Measurements from ENCODE around the gene STXBP6. TPM values are rescaled to one million over a fixed set of nuclear protein-coding genes. Genes with fewer than 3 reads are reported as not detected.

The STXBP6 gene
- total and polyA plus RNA-seq, 2 of the 13 experiments (the other 11 are each of a cell fraction or from before 2014, with no cell fraction given), result 35.3 to 42.8 TPM

DNA sequence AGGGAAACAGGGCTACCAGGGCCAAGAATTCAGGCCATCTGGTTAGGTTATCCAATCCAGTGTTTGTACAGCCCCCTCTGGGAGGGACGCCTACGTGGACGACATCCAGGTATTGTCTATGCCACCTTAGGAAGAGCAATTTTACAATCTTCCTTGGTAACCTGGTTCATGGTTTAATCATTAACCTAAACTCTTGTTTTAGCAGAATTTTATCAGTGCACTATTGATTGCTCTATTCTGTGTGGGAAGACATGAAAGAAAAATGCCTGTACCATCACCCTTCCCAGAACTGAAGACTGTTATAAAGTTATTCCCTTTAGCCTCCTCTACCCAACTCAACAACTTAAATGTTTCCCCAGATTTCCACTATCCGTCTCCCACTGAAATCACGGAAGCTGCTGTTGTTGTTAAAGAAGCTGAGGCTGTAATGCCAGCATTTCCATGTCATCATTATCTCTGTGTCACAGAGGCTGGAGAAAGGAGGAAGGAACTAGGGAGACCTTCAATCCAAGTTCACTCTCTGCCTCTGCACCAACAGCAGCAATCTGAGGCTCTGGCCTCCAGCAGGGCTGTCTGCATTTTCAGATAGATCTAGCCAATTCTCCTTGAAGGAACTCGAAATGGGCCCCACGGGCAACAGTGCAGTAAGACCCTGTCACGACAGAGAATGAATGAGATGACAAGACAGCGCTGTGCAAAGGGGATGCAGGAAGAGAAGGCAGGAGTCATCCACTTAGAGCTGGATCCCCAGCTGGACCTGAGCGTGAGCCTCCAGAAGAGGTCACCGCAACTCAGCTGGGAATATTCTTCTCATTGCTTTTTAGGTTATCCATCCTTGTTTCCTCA lies 232.5 kb downstream of the STXBP6 start (continued):
- peak; percentile 93 for TF ChIP-seq ZNF678 (CRISPR knock-in tag; IDR thresholded peaks at IDR 0.05)
- TF ChIP-seq ZNF768 (CRISPR knock-in tag; IDR thresholded peaks at IDR 0.05), result no peak
- TF ChIP-seq, protein P1, sequence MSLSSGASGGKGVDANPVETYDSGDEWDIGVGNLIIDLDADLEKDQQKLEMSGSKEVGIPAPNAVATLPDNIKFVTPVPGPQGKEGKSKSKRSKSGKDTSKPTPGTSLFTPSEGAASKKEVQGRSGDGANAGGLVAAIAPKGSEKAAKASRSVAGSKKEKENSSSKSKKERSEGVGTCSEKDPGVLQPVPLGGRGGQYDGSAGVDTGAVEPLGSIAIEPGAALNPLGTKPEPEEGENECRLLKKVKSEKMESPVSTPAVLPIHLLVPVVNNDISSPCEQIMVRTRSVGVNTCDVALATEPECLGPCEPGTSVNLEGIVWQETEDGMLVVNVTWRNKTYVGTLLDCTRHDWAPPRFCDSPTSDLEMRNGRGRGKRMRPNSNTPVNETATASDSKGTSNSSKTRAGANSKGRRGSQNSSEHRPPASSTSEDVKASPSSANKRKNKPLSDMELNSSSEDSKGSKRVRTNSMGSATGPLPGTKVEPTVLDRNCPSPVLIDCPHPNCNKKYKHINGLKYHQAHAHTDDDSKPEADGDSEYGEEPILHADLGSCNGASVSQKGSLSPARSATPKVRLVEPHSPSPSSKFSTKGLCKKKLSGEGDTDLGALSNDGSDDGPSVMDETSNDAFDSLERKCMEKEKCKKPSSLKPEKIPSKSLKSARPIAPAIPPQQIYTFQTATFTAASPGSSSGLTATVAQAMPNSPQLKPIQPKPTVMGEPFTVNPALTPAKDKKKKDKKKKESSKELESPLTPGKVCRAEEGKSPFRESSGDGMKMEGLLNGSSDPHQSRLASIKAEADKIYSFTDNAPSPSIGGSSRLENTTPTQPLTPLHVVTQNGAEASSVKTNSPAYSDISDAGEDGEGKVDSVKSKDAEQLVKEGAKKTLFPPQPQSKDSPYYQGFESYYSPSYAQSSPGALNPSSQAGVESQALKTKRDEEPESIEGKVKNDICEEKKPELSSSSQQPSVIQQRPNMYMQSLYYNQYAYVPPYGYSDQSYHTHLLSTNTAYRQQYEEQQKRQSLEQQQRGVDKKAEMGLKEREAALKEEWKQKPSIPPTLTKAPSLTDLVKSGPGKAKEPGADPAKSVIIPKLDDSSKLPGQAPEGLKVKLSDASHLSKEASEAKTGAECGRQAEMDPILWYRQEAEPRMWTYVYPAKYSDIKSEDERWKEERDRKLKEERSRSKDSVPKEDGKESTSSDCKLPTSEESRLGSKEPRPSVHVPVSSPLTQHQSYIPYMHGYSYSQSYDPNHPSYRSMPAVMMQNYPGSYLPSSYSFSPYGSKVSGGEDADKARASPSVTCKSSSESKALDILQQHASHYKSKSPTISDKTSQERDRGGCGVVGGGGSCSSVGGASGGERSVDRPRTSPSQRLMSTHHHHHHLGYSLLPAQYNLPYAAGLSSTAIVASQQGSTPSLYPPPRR (CRISPR knock-in tag; IDR thresholded peaks at IDR 0.05; ENCODE audit: borderline replicate concordance), result no peak; the same call in 1 of the 2 replicates
- no peak for TF ChIP-seq ZNF558 (CRISPR knock-in tag; IDR thresholded peaks at IDR 0.05; ENCODE audit: borderline replicate concordance)
- peak; percentile 70; the same call in 1 of the 2 replicates for TF ChIP-seq ZNF292 (CRISPR knock-in tag; IDR thresholded peaks at IDR 0.05; ENCODE audit: borderline replicate concordance, low read depth)
- no peak for TF ChIP-seq ZFAT (CRISPR knock-in tag; conservative IDR thresholded peaks at IDR 0.05)
- no peak for TF ChIP-seq NFE2 (CRISPR knock-in tag; IDR thresholded peaks at IDR 0.05)
- no peak; the same call in 1 of the 2 replicates for TF ChIP-seq ZNF121 (CRISPR knock-in tag; IDR thresholded peaks at IDR 0.05)
- peak; percentile 39; the same call in 1 of the 2 replicates for TF ChIP-seq MEIS1 (CRISPR knock-in tag; IDR thresholded peaks at IDR 0.05; ENCODE audit: borderline replicate concordance)
- no peak for TF ChIP-seq ZNF547 (CRISPR knock-in tag; IDR thresholded peaks at IDR 0.05)
- TF ChIP-seq, protein P2, sequence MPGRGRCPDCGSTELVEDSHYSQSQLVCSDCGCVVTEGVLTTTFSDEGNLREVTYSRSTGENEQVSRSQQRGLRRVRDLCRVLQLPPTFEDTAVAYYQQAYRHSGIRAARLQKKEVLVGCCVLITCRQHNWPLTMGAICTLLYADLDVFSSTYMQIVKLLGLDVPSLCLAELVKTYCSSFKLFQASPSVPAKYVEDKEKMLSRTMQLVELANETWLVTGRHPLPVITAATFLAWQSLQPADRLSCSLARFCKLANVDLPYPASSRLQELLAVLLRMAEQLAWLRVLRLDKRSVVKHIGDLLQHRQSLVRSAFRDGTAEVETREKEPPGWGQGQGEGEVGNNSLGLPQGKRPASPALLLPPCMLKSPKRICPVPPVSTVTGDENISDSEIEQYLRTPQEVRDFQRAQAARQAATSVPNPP (CRISPR knock-in tag; IDR thresholded peaks at IDR 0.05), result no peak
- TF ChIP-seq, protein P3, sequence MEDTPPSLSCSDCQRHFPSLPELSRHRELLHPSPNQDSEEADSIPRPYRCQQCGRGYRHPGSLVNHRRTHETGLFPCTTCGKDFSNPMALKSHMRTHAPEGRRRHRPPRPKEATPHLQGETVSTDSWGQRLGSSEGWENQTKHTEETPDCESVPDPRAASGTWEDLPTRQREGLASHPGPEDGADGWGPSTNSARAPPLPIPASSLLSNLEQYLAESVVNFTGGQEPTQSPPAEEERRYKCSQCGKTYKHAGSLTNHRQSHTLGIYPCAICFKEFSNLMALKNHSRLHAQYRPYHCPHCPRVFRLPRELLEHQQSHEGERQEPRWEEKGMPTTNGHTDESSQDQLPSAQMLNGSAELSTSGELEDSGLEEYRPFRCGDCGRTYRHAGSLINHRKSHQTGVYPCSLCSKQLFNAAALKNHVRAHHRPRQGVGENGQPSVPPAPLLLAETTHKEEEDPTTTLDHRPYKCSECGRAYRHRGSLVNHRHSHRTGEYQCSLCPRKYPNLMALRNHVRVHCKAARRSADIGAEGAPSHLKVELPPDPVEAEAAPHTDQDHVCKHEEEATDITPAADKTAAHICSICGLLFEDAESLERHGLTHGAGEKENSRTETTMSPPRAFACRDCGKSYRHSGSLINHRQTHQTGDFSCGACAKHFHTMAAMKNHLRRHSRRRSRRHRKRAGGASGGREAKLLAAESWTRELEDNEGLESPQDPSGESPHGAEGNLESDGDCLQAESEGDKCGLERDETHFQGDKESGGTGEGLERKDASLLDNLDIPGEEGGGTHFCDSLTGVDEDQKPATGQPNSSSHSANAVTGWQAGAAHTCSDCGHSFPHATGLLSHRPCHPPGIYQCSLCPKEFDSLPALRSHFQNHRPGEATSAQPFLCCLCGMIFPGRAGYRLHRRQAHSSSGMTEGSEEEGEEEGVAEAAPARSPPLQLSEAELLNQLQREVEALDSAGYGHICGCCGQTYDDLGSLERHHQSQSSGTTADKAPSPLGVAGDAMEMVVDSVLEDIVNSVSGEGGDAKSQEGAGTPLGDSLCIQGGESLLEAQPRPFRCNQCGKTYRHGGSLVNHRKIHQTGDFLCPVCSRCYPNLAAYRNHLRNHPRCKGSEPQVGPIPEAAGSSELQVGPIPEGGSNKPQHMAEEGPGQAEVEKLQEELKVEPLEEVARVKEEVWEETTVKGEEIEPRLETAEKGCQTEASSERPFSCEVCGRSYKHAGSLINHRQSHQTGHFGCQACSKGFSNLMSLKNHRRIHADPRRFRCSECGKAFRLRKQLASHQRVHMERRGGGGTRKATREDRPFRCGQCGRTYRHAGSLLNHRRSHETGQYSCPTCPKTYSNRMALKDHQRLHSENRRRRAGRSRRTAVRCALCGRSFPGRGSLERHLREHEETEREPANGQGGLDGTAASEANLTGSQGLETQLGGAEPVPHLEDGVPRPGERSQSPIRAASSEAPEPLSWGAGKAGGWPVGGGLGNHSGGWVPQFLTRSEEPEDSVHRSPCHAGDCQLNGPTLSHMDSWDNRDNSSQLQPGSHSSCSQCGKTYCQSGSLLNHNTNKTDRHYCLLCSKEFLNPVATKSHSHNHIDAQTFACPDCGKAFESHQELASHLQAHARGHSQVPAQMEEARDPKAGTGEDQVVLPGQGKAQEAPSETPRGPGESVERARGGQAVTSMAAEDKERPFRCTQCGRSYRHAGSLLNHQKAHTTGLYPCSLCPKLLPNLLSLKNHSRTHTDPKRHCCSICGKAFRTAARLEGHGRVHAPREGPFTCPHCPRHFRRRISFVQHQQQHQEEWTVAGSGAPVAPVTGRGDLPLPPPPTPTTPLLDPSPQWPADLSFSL (CRISPR knock-in tag; IDR thresholded peaks at IDR 0.05), result no peak; the same call in 1 of the 2 replicates

Measured in HepG2 (cell line).